Measurements from ENCODE around the gene CORO1A.

CORO1A gene

GRCh38 chr16:30179195-30179594 is 4.2 kb upstream of the CORO1A start:
- DNase-seq (ENCODE audit: low read depth) = no peak
- H3K4me3 ChIP-seq (ENCODE audit: low read depth, low read length) = no peak overlapping the region
- no peak for TF ChIP-seq CTCF (conservative IDR thresholded peaks at IDR 0.05; ENCODE audit: low read depth, low read length)

- no peak for DNase-seq (ENCODE audit: low read depth)
- no peak overlapping the region for H3K4me3 ChIP-seq (ENCODE audit: low read depth, low read length)
- no peak for TF ChIP-seq CTCF (conservative IDR thresholded peaks at IDR 0.05; ENCODE audit: low read depth, low read length)
Measured at GRCh38 chr16:30179931-30180330, 3.5 kb upstream of the CORO1A start.

- no peak overlapping the region for H3K4me3 ChIP-seq (ENCODE audit: low read depth, low read length)
- no peak for DNase-seq (ENCODE audit: low read depth)
- TF ChIP-seq CTCF (conservative IDR thresholded peaks at IDR 0.05; ENCODE audit: low read depth, low read length) = no peak
Measured at GRCh38 chr16:30180741-30181140, 2.7 kb upstream of the CORO1A start.

- peak; percentile 13 for DNase-seq (ENCODE audit: low read depth)
- no peak overlapping the region for H3K4me3 ChIP-seq (ENCODE audit: low read depth, low read length)
Measured at GRCh38 chr16:30184096-30184890, 891 bp downstream of the CORO1A start.

GRCh38 chr16:30184891-30185682 is 1.7 kb downstream of the CORO1A start:
- TF ChIP-seq CTCF (conservative IDR thresholded peaks at IDR 0.05; ENCODE audit: low read depth, low read length) = no peak
- no peak overlapping the region for H3K4me3 ChIP-seq (ENCODE audit: low read depth, low read length)
- no peak for DNase-seq (ENCODE audit: low read depth)

More at GRCh38 chr16:30184096-30184890, 891 bp downstream of the CORO1A start:
- no peak for TF ChIP-seq CTCF (conservative IDR thresholded peaks at IDR 0.05; ENCODE audit: low read depth, low read length)

GRCh38 chr16:30185683-30186421 is 2.5 kb downstream of the CORO1A start:
- no peak overlapping the region for H3K4me3 ChIP-seq (ENCODE audit: low read depth, low read length)
- no peak for DNase-seq (ENCODE audit: low read depth)
- TF ChIP-seq CTCF (conservative IDR thresholded peaks at IDR 0.05; ENCODE audit: low read depth, low read length) = no peak
